Coronary artery (tissue), 2 donors: ENCODE results near the gene MMP21.

Source experiments
- DNase-seq: peaks from one replicate; pipeline ENCODE4 v3.0.0-alpha.2; 2017; ENCODE audit warnings: low spot score
- H3K27ac ChIP-seq, 2 donors: fragments of 200-600 bp; sonication (generic); one replicate each; pipeline ENCODE4 v1.5.1; 2016 to 2019
- H3K4me3 ChIP-seq: fragments of 200-600 bp; sonication (generic); 2 replicates; pipeline ENCODE4 v1.5.1; 2016; ENCODE audit warnings: mild to moderate bottlenecking, moderate library complexity
- TF ChIP-seq, protein P1 (sequence below): fragments of 200-600 bp; sonication (generic); IDR thresholded peaks from one replicate; pipeline ENCODE4 v1.5.1; 2019; ENCODE audit warnings: antibody characterized with exemption

The MMP21 gene

DNA sequence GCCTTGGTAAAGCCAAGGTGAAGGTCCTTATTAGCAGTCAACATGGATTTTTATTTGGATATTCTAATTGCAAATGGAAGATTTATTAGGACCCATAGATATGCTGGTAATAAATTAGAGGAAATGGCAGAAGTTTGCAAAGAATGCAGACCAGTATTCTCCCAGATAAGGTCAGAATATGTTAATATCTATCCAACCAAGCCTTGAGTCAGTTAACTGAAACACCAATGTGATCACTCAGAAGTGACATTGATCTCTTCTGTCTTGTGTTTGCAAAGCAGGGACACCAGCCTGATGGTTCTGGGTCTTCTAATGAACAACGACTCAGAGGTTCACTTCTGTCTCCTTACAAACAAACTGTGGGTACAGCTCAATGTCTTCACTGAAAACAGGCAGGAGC, 26.0 kb upstream of the MMP21 start:
- TF ChIP-seq, protein P1, sequence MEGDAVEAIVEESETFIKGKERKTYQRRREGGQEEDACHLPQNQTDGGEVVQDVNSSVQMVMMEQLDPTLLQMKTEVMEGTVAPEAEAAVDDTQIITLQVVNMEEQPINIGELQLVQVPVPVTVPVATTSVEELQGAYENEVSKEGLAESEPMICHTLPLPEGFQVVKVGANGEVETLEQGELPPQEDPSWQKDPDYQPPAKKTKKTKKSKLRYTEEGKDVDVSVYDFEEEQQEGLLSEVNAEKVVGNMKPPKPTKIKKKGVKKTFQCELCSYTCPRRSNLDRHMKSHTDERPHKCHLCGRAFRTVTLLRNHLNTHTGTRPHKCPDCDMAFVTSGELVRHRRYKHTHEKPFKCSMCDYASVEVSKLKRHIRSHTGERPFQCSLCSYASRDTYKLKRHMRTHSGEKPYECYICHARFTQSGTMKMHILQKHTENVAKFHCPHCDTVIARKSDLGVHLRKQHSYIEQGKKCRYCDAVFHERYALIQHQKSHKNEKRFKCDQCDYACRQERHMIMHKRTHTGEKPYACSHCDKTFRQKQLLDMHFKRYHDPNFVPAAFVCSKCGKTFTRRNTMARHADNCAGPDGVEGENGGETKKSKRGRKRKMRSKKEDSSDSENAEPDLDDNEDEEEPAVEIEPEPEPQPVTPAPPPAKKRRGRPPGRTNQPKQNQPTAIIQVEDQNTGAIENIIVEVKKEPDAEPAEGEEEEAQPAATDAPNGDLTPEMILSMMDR, result no peak
- no peak overlapping the region for H3K4me3 ChIP-seq
- no peak overlapping the region for H3K27ac ChIP-seq
- no peak for DNase-seq

DNA sequence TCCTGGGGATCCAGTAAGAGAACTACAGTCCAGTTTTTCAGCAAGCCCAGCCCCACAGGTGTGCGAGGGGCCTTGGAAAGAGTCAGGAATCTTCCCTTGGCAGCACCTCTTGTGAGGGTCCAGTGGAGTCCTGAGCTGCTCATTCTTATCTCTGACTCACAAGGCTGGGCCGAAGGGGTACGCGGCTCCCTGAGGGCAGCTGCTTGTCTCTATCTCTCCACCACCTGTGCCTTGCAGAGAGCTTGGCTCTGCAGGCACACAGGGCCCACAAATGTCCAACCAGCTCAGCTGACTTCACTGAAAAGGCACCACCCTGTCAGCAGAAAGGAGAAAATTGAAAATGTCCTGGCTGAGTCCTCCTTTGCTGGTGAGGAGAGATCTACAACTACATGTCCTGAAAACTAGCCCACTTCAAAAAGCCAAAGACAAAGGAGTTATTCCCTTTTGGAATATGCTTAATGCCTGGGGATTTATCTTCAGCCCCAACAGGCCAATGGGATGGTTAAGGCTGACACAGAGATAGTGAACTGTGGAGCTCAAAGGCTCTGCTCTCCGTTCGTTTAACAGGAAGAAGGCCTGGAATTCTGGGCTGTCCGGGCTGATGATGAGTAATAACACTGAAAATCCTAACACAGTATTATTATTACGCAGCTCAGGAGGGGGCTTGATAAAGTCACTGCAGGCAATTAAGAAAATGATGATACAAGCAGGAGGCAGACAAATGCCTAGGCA, 24.0 kb upstream of the MMP21 start:
- no peak overlapping the region for H3K4me3 ChIP-seq
- TF ChIP-seq, protein P1, result no peak
- no peak overlapping the region for H3K27ac ChIP-seq
- no peak for DNase-seq

DNA sequence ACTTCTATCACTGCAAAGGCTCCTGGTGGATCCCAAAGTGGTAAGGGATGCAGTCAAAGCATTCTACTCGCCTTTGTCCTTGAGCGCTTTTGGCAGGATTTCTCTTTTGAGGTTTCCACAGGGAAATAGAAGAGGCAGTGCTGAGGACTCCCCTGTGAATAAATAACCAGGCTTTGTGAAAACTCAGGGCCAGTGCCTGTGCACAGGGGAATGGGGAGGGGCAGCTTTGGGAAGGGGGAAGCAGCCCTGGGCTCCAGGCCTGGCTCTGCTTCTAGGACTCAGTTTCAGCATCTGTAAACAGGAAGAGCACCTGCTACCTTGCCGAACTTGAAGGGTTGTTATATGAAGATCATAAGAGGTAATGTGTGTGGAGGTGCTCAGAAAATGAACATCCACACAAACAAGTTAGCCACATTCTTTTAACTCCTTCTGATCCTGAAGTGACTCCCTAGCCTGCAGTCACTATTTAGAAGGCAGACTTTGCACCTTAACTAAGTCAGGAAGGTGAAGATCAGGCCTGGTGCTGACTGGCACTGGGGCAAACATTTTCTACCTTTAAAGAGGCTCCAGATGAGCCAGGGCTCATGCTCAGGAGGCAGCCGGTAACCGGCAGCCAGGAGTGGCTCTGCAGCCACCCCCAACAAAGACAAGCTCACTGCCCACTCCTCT, 22.5 kb upstream of the MMP21 start:
- TF ChIP-seq, protein P1, result no peak
- no peak for DNase-seq
- Histone ChIP-seq H3K27ac (no peak overlapping the region), H3K4me3 (no peak overlapping the region)

DNA sequence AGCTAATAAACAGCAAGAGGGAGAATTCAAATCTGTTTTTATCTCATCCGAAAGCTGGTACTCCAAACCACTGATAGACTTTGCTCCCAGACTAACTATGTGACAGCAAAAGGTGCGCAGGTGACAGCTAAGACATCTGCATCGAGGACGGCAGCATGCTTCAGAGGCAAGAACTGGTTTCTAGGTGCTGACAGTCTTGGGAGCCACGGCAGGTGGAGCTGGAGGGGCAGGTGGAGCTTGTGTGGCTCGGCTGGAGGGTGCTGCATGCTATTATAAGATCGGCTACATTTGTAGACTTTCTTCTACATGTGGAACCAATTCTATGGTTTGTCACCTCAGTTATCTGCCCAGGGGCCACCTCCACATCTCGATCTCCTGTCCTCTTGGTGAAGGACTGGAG, 21.8 kb upstream of the MMP21 start:
- Histone ChIP-seq H3K27ac (no peak overlapping the region), H3K4me3 (no peak overlapping the region)
- TF ChIP-seq, protein P1, result no peak
- DNase-seq, result no peak

DNA sequence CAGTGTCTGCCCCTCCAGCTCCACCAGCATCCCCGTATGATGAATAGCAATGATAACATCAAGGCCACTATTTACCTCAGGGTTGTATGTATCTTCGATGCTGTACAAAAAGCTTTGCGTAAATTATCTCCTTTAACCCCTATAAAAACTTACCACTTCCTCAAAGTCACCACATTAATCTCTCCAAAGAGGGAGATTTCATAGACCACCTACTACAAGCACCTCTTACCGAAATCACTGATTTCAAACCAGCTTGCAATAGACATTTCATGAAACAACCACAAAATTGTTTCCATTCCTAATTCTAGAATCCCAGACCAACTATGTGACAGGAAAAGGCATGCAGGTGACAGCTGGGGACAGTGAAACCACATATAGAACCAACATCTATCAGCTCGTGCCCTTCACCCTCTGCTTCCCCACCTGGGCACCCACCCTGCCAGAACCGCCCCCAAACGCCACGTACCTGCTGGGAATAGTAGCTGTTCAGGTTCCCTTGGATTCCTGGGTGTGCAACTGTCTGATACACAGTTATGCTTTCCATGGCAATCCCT, 20.1 kb upstream of the MMP21 start:
- TF ChIP-seq, protein P1, result no peak
- no peak for DNase-seq
- Histone ChIP-seq H3K4me3 (no peak overlapping the region), H3K27ac (no peak overlapping the region)

DNA sequence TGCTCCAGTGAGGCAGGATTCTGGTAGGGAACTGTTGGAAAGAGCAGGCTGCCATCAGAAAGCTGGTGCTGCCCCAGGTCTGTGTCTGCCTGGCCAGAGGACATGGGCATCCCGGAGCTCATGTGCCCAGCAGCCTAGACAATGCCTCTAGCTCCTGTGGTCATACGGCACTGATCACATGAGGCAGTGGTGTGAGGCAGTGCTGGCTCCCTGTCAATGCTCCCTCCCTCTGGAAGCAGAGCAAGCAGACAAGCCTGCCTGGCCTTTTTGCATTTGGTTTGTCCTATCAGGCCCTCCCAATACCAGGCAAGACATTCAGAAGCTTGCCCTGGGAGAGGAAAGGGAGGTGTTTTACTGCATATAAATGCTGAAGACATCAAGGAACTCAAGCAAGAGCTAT, 19.5 kb upstream of the MMP21 start:
- H3K4me3 ChIP-seq, result no peak overlapping the region
- no peak for DNase-seq
- H3K27ac ChIP-seq, result no peak overlapping the region
- TF ChIP-seq, protein P1, result no peak
